Thoracic aorta (tissue), 2 donors: ENCODE measurements around the gene ABCC1. TPM values are rescaled to one million over a fixed set of nuclear protein-coding genes. Genes with fewer than 3 reads are reported as not detected.

ENCODE experiments used
- ATAC-seq: fragments of 150-250 bp; one replicate; pipeline ENCODE4 v1.8.0; 2017; ENCODE audit warnings: low read depth; ENCODE audit not compliant: insufficient number of reproducible peaks, low FRiP score
- DNase-seq: peaks from one replicate; pipeline ENCODE4 v3.0.0-alpha.2; 2020; ENCODE audit warnings: low spot score
- H3K27ac ChIP-seq, 2 donors: fragments of 200-600 bp; sonication (generic); 1 replicate in 1 of 2; 2 replicates in 1 of 2; pipeline ENCODE4 v1.5.1; 2016; ENCODE audit warnings: mild to moderate bottlenecking in 2 of 2, moderate library complexity in 2 of 2
- H3K27me3 ChIP-seq: fragments of 200-600 bp; sonication (generic); replicated peaks from 2 replicates; pipeline ENCODE4 v1.6.0; 2016; ENCODE audit warnings: mild to moderate bottlenecking; ENCODE audit not compliant: insufficient read depth
- H3K36me3 ChIP-seq: fragments of 200-600 bp; sonication (generic); one replicate; pipeline ENCODE4 v1.5.1; 2016
- H3K4me1 ChIP-seq, 2 donors: fragments of 200-600 bp; sonication (generic); 1 replicate in 1 of 2; 2 replicates in 1 of 2; pipeline versions ENCODE4 v1.5.1 to v1.6.0; 2016; ENCODE audit warnings: low read depth in 2 of 2, mild to moderate bottlenecking in 1 of 2; ENCODE audit not compliant: control insufficient read depth in 1 of 2
- H3K4me3 ChIP-seq: fragments of 200-600 bp; sonication (generic); 2 replicates; pipeline ENCODE4 v1.5.1; 2016; ENCODE audit warnings: mild to moderate bottlenecking
- H3K9me3 ChIP-seq: fragments of 200-600 bp; sonication (generic); 2 replicates; pipeline ENCODE4 v1.5.1; 2016
- total RNA-seq, 2 donors: library from RNA; depleted of rRNA; stranded (reverse); fragments of >200 nt; gene quantifications; one replicate each; pipeline versions ENCODE4 v1.1.0 to v1.2.3, GENCODE V29; 2016
- TF ChIP-seq, protein P1 (sequence below): fragments of 200-600 bp; sonication (generic); IDR thresholded peaks from one replicate; pipeline ENCODE4 v1.5.1; 2019; ENCODE audit warnings: antibody characterized with exemption

ABCC1 gene
- total RNA-seq, 2 donors from 2014 or later, result 89.2 to 94.9 TPM

DNA sequence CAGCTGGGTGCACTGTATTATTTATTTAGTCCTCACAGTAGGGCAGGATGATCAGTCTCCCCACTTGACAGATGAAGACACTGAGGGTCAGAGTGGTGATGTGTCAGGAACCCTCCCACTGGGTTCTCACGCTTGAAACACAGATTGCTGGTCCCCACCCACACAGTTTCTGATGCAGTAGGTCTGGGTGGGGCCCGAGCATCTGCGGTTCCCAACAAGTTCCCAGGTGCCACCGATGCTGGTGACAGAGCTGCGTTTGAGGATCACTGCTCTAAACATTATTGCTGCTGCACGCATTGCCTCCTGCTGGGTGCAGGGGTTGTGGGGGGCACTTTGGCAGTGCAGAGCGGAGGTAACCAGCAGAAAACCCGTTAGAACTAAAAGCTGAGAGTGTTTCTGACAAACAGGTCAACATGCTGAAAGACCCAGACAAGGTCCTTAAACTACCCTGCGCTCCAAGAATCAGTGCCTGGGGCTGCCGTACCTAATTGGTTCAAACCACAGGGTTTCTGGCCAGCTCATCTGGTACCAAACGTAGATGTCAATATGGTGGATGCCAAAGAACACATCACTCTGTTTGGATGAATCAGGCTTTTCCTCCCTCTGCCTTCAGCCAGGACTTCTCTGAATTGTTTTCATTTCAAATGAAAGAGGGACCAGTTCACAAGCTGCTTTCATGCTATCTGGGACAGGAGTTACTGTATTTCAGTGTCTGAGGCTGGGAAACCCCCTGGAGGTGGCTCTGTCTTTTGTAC lies 76.0 kb downstream of the ABCC1 start:
- Histone ChIP-seq H3K27me3 (no peaks in the 10 kb centered on the region), H3K9me3 (no peaks in the 10 kb centered on the region), H3K27ac (peak overlapping the region; percentile 37 to 65), H3K4me1 (peaks cover 39 to 98% of the 10 kb centered on the region in 2 donors), H3K4me3 (no peak overlapping the region), H3K36me3 (peaks cover 5% of the 10 kb centered on the region)
- no peak for DNase-seq
- TF ChIP-seq, protein P1, sequence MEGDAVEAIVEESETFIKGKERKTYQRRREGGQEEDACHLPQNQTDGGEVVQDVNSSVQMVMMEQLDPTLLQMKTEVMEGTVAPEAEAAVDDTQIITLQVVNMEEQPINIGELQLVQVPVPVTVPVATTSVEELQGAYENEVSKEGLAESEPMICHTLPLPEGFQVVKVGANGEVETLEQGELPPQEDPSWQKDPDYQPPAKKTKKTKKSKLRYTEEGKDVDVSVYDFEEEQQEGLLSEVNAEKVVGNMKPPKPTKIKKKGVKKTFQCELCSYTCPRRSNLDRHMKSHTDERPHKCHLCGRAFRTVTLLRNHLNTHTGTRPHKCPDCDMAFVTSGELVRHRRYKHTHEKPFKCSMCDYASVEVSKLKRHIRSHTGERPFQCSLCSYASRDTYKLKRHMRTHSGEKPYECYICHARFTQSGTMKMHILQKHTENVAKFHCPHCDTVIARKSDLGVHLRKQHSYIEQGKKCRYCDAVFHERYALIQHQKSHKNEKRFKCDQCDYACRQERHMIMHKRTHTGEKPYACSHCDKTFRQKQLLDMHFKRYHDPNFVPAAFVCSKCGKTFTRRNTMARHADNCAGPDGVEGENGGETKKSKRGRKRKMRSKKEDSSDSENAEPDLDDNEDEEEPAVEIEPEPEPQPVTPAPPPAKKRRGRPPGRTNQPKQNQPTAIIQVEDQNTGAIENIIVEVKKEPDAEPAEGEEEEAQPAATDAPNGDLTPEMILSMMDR, result no peak
- ATAC-seq, result peak; percentile 33

DNA sequence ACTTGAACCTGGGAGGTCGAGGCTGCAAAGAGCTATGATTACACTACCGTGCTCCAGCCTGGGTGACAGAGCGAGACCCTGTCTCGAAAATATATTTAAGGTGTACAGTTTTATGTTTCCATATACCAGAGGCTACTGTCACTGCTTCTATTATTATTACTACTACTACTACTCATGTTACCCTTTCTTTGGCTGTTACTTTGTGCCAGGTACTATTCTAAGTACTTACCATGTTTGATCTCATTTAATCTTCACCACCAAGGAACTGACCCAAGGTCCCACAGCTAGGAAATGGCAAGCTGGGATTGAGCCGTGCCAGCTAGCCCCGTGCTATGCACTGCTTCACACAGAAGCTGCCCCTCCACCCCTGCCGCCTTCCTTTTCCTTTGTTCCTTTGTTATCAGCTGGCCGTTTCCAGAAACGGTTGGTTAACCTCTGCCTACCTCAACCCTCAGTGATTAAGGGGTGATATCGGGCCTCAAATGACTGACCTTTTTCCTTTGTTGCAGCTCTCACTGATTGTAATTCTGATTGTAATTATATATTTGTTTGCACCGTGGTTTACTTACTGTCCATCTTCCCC lies 78.4 kb downstream of the ABCC1 start:
- no peak for ATAC-seq
- H3K36me3 ChIP-seq, result peaks cover under 1% of the 10 kb centered on the region
- H3K4me1 ChIP-seq, result peaks cover 33 to 86% of the 10 kb centered on the region in 2 donors
- H3K27me3 ChIP-seq, result no peaks in the 10 kb centered on the region
- H3K4me3 ChIP-seq, result no peak overlapping the region
- TF ChIP-seq, protein P1, result no peak
- DNase-seq, result no peak
- no peak overlapping the region for H3K27ac ChIP-seq
- no peaks in the 10 kb centered on the region for H3K9me3 ChIP-seq

DNA sequence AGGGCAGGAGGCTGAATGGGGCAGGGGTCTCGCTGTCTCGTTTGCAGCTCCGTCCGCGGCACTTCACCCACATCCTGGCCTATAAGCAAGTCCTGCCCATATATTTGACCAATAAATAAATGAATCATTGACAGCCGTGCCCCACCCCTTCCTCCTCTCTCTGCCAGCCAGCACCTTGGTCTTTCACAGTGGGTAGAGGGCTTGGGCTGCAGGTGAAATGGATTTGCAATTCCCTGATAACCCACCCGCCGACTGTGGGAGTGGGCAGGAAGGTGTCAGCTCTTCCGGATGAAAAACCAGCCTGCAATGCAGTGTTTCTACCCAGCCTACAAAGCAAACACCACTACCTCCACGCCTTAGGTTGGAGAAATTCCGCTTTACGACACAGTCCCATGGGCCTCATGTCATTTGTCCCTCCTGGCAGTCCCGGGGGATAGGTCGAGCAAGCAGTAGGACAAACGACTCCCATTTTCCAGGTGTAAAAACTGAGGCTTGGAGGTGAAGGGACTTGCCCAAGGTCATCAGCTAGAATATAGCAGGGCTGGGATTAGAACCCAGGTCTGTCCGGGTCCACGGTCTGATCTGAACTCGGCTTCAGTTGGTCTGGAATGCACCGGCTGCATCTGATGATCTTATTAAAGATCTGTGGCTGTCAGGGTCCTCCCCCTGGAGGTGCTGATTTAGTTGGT lies 79.0 kb downstream of the ABCC1 start:
- Histone ChIP-seq H3K27me3 (no peaks in the 10 kb centered on the region), H3K9me3 (no peaks in the 10 kb centered on the region), H3K36me3 (peaks cover 6% of the 10 kb centered on the region), H3K4me1 (peaks cover 30 to 80% of the 10 kb centered on the region in 2 donors), H3K4me3 (no peak overlapping the region), H3K27ac (peak overlapping the region in 1 of 2 donors; percentile 20)
- ATAC-seq, result no peak
- no peak for DNase-seq
- TF ChIP-seq, protein P1, result no peak

DNA sequence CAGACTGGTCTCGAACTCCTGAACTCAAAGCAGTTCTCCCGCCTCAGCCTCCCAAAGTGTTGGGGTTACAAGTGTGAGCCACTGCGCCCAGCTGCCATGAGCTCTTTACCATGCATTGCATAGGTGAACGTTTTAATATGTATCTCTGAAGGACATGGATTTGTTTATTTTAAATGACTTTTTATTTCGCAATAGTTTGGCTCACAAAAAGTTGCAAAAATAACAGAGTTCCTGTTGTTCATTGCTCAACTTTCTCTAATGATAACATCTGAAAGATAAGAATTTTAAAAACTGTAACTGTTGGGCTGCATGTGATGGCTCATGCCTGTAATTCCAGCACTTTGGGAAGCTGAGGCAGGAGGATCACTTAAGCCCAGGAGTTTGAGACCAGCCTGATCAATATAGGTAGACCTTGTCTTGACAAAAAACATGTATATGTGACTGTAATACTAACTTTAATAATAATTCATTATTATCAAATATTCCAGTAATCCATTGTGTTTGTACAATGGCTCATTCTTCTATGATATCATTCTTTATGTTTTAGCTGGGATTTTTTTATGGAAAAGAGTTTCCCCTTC lies 80.1 kb downstream of the ABCC1 start:
- ATAC-seq (no peak), DNase-seq (no peak)
- no peaks in the 10 kb centered on the region for H3K9me3 ChIP-seq
- TF ChIP-seq, protein P1, result no peak
- H3K4me3 ChIP-seq, result no peak overlapping the region
- peaks cover 30 to 69% of the 10 kb centered on the region in 2 donors for H3K4me1 ChIP-seq
- peak overlapping the region; percentile 0 to 20 for H3K27ac ChIP-seq
- no peaks in the 10 kb centered on the region for H3K27me3 ChIP-seq
- H3K36me3 ChIP-seq, result peaks cover 8% of the 10 kb centered on the region

DNA sequence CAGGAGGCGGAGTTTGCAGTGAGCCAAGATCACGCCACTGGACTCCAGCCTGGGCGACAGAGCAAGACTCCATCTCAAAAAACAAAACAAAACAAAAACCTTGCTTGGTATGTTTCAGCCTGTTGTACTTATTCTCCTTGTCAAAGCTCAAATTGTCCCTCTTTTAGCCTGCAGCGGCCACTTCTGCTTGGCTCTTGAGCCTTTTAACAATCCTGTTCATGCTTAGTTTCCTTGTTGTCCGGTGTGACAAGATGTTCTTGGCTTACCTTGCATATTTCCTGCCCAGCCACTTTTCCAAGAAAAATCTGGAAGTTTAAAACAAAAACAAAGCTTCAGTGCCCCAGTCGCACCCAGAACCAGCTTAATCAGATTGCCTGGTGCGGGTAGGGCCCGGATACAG lies 81.0 kb downstream of the ABCC1 start:
- ATAC-seq (no peak), DNase-seq (no peak)
- TF ChIP-seq, protein P1, result no peak
- Histone ChIP-seq H3K36me3 (peaks cover 9% of the 10 kb centered on the region), H3K9me3 (no peaks in the 10 kb centered on the region), H3K27ac (peak overlapping the region; percentile 0 to 45), H3K4me3 (no peak overlapping the region), H3K27me3 (no peaks in the 10 kb centered on the region), H3K4me1 (peaks cover 22 to 60% of the 10 kb centered on the region in 2 donors)
